ENCODE data around the gene MEX3D.

Gene MEX3D

DNA sequence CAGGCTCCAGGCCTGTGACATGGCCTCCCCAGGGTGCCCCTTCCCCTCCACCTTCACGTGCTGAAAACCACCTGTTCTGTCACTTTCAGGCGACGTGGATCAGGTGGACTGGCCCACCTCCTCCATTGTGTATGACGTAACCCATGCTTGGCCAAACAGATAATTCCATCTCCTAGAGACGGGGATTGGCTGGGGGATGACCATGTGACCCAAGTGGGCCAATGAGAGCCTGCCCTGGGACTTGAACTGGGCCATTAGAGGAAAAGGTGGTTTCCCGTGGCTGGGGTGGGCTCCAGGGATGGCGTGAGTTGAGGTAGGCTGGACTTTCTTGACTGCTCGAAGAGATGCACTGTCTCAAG, 51.8 kb downstream of the MEX3D start:
- no peak overlapping the region for H3K4me3 ChIP-seq (ENCODE audit: low read length)
- TF ChIP-seq ZNF274 (IDR thresholded peaks at IDR 0.05; ENCODE audit: low read depth, low read length), result no peak

- no peak overlapping the region for H3K4me3 ChIP-seq (ENCODE audit: low read length)
- TF ChIP-seq ZNF274 (IDR thresholded peaks at IDR 0.05; ENCODE audit: low read depth, low read length), result no peak
These were observed 53.0 kb downstream of the MEX3D start for GRCh38 chr19:1514986-1515721.

DNA sequence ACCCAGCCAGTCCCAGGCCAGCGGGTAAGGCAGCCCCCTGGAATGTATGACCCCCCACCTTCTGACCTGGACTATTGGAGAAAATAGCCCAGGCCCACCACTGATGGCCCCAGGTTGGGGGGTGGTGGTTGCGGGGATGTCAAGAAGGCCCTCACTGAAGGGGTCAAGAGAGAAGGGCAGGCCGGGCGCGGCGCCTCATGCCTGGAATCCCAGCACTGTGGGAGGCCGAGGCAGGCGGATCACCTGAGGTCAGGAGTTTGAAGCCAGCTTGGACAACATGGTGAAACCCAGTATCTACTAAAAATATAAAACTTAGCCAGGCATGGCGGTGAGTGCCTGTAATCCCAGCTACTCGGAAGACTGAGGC, 53.8 kb downstream of the MEX3D start:
- no peak overlapping the region for H3K4me3 ChIP-seq (ENCODE audit: low read length)
- TF ChIP-seq ZNF274 (IDR thresholded peaks at IDR 0.05; ENCODE audit: low read depth, low read length), result no peak

DNA sequence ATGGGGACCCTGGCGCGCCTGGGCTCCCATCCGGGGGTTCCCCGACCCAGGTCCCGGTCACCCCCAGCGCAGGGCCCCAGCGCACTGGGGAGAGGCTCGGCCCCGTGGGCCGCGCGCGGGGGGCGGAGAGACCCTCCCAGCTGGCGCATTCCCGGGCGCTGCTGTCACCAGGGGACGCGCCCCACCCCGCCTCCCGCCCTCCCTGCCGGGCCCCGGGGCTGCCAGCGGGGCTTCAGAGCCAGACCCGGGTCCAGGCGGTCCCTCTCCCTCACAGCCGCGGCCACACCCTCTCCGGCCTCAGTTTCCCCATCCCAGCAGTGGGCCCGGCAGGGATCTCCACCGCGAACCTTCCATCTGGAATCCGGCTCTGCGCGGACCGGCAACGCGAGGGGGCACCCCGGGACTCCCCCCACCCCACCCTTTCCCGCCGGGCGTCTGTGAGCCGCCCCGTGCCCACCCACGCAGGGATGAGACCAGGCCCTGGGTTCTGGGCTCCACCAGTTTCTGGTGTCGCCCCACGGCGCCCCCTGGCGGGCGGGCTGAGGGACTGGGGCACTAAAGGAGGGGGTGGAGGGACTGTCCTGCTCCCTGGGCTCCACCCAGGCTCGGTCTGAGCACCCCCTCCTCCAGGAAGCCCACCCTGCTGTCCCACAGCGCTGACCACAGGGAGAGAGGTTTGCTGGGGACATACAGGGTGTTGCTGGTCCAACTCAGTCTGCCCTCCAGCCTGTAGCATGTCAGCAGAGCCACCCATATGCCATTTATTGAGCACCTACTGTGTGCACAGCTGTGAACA, 54.4 kb downstream of the MEX3D start:
- H3K4me3 ChIP-seq (ENCODE audit: low read length), result no peak overlapping the region
- no peak for TF ChIP-seq ZNF274 (IDR thresholded peaks at IDR 0.05; ENCODE audit: low read depth, low read length)

DNA sequence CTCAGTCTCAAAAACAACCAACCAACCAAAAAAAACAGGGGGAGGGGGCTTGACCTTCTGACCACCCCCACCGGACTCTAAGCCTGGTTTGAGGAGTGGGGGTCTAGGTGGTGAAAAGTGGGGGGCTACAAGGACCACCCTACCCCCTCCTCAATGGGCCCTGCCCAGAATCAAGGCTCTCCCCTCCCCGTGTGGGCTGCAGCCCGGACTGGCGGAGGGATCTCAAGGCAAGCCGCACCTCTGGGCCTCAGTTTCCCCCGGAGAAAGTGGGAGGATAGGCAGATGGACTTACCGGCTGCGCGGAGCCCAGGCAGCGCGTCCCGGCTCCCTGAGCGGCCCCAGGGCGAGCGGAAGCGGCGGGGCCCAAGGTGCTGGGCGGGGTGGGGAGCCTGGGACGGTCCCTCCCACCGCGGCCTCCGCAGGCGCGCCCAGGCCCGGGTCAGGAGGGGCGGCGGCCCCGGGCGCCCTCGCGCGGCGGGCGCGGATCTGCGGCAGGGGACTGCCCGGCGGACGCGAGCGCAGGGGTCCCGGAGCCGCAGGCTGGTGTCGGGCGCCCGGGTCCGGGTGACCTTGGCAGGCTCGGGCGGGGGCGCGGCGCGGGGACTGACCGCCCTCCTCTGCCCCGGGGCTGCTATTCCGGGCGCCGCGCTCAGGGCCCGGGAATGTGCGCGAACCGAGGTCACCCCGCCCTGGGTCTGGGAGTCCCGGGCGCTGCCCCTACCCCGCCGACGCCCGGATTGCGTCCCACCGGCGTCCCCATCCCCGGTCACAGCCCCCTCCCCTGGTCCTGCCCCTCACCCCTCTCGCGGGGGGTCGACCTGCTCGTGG, 55.2 kb downstream of the MEX3D start, which contains the start of gene ADAMTSL5:
Gene ADAMTSL5, minus strand, starts transcription at position 349 of the 828 bp plus-strand sequence. CDS start 2,076 bp downstream, outside the sequence.
- H3K4me3 ChIP-seq (ENCODE audit: low read length), result no peak within 1 kb of the TSS

GRCh38 chr19:1511318-1512317, 56.5 kb downstream of the MEX3D start:
- TF ChIP-seq ZNF274 (IDR thresholded peaks at IDR 0.05; ENCODE audit: low read depth, low read length), result no peak
- H3K4me3 ChIP-seq (ENCODE audit: low read length), result no peak overlapping the region

More for the DNA sequence above, 55.2 kb downstream of the MEX3D start, which contains the start of gene ADAMTSL5:
- no peak for TF ChIP-seq ZNF274 (IDR thresholded peaks at IDR 0.05; ENCODE audit: low read depth, low read length)

GRCh38 chr19:1510807-1511206, 57.3 kb downstream of the MEX3D start:
- no peak for TF ChIP-seq ZNF274 (IDR thresholded peaks at IDR 0.05; ENCODE audit: low read depth, low read length)
- H3K4me3 ChIP-seq (ENCODE audit: low read length), result no peak overlapping the region

DNA sequence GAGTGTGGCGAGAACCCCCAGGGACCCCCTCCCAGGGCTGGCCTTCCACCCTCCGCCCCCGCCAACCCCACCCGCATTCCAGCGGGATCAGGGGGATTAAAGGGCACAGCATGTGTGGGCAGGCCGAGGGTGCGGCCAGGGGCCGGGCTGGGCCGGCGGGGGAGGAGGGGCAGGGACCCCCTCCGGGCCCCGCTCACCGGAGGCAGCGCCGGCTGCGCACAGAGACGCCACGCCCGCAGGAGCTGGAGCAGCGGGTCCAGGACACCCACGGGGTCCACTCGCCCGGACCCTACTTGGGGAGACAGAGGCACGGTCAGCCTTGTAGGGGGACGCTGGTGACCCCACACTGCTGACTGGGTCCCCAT, 57.7 kb downstream of the MEX3D start:
- no peak overlapping the region for H3K4me3 ChIP-seq (ENCODE audit: low read length)
- TF ChIP-seq ZNF274 (IDR thresholded peaks at IDR 0.05; ENCODE audit: low read depth, low read length), result no peak

GRCh38 chr19:1509602-1510441, 58.3 kb downstream of the MEX3D start:
- TF ChIP-seq ZNF274 (IDR thresholded peaks at IDR 0.05; ENCODE audit: low read depth, low read length), result no peak
- no peak overlapping the region for H3K4me3 ChIP-seq (ENCODE audit: low read length)

- TF ChIP-seq ZNF274 (IDR thresholded peaks at IDR 0.05; ENCODE audit: low read depth, low read length), result no peak
- H3K4me3 ChIP-seq (ENCODE audit: low read length), result no peak overlapping the region
These were observed 59.6 kb downstream of the MEX3D start for GRCh38 chr19:1508507-1508856.

- TF ChIP-seq ZNF274 (IDR thresholded peaks at IDR 0.05; ENCODE audit: low read depth, low read length), result no peak
- H3K4me3 ChIP-seq (ENCODE audit: low read length), result no peak overlapping the region
These were observed 60.2 kb downstream of the MEX3D start for GRCh38 chr19:1507763-1508506.

DNA sequence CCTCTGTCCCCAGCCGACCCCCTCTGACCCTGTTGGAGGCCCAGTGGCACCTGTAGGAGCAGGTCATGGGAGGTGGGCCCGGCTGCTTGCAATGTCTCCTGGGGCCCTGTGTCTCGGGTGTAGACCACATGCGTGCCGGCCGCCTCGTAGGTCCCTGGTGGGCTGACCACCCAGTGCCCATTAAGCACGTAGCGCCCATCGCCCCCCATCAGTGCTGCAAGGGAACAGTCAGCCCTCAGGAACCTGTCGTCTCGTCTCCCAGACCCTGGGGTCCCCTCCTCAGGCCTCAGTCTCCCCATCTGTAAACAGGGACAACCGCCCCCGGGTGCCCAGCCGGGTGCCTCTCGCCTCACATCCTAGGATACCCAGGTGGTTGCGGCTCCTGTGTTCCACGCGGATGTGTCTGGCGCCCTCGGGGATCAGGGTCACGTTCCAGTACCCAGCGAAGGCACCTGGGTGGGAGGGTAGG, 60.9 kb downstream of the MEX3D start:
- no peak overlapping the region for H3K4me3 ChIP-seq (ENCODE audit: low read length)
- no peak for TF ChIP-seq ZNF274 (IDR thresholded peaks at IDR 0.05; ENCODE audit: low read depth, low read length)

All from GM08714 (cell line).